HepG2 (cell line): Measurements from ENCODE around the gene APCDD1L. TPM values are rescaled to one million over a fixed set of nuclear protein-coding genes. Genes with fewer than 3 reads are reported as not detected.

ENCODE experiments used
- ATAC-seq: fragments of 200-7000 bp; cut with Tn5 transposase; 3 replicates; pipeline ENCODE4 v1.9.1; 2020; ENCODE audit warnings: mild to moderate bottlenecking, moderate library complexity
- BruUV-seq: library from RNA; stranded (reverse); fragments of 400-500 nt; replicated peaks from 2 replicates; lab custom pipeline; 2021; lab: Mats Ljungman, UMichigan
- CTCF ChIA-PET: fragments of 300-600 bp; formaldehyde crosslinking; extraction: SDS; loops from one replicate; lab custom pipeline; 2021; ENCODE audit warnings: low total read pairs, inconsistent platforms, low intra/inter-chr PET ratio; lab: Yijun Ruan, JAX
- POLR2A ChIA-PET: fragments of 350-600 bp; sonication (Branson Sonifier 250); formaldehyde crosslinking; loops from one replicate; lab custom pipeline; 2020; ENCODE audit warnings: antibody characterized with exemption, inconsistent platforms; lab: Yijun Ruan, JAX
- DNase-seq: peaks from one replicate; pipeline ENCODE4 v3.0.0-alpha.2; 2015; ENCODE audit warnings: low spot score
- FAIRE-seq: peaks from 3 replicates; lab custom pipeline; 2011; peaks lifted over from hg19 to GRCh38; lab: Jason Lieb, UNC
- H2AFZ ChIP-seq: one replicate; pipeline ENCODE4 v1.6.1; 2011; ENCODE audit warnings: low read length, inconsistent platforms
- H3K27ac ChIP-seq: fragments of 300-600 bp; 3 replicates; pipeline ENCODE4 v1.8.0; 2011; ENCODE audit warnings: mixed run types, mild to moderate bottlenecking, mixed read lengths, low read length, inconsistent platforms; ENCODE audit not compliant: insufficient read depth; ENCODE audit errors: extremely low read length
- H3K27me3 ChIP-seq, 2 experiments: fragments of 200-600 bp in 1 of 2; 2 replicates in 1 of 2; 3 replicates in 1 of 2; pipeline versions ENCODE4 v1.6.0 to v1.8.0; 2011; ENCODE audit warnings: low read length in 2 of 2, mild to moderate bottlenecking in 2 of 2, moderate library complexity in 2 of 2, inconsistent platforms in 1 of 2; ENCODE audit not compliant: insufficient read depth in 2 of 2, control insufficient read depth in 1 of 2
- H3K36me3 ChIP-seq, 2 experiments: fragments of 200-600 bp in 1 of 2; replicated peaks in 1 of 2; 2 replicates in 1 of 2; 3 replicates in 1 of 2; pipeline versions ENCODE4 v1.5.1 to v1.8.0; 2011; ENCODE audit warnings: low read length in 2 of 2, inconsistent platforms in 1 of 2; ENCODE audit not compliant: insufficient read depth in 2 of 2, control insufficient read depth in 1 of 2
- H3K4me1 ChIP-seq: 2 replicates; pipeline ENCODE4 v1.5.1; 2012; ENCODE audit warnings: low read length, inconsistent platforms; ENCODE audit not compliant: insufficient read depth
- H3K4me2 ChIP-seq: 2 replicates; pipeline ENCODE4 v1.6.0; 2011; ENCODE audit warnings: low read depth, low read length, inconsistent platforms
- H3K4me3 ChIP-seq, 3 experiments: fragments of 200-600 bp in 1 of 3; sonication (generic), shearing (Covaris generic) in 1 of 3; replicated peaks in 1 of 3; 2 replicates each; pipeline ENCODE4 v1.5.1; 2011 to 2016; ENCODE audit warnings: low read length in 3 of 3, inconsistent platforms in 2 of 3, low read depth in 2 of 3, mild to moderate bottlenecking in 2 of 3, control low read depth in 1 of 3, mixed read lengths in 1 of 3; ENCODE audit not compliant: insufficient read depth in 1 of 3
- H3K79me2 ChIP-seq: one replicate; pipeline ENCODE4 v1.6.1; 2011; ENCODE audit warnings: low read length, inconsistent platforms; ENCODE audit not compliant: insufficient read depth
- H3K9ac ChIP-seq: 2 replicates; pipeline ENCODE4 v1.6.0; 2011; ENCODE audit warnings: mild to moderate bottlenecking, low read depth, low read length, inconsistent platforms; ENCODE audit not compliant: insufficient read depth
- H3K9me3 ChIP-seq: 2 replicates; pipeline ENCODE4 v1.5.1; 2012; ENCODE audit warnings: mild to moderate bottlenecking, low read length
- H4K20me1 ChIP-seq: 2 replicates; pipeline ENCODE4 v1.6.0; 2011; ENCODE audit warnings: inconsistent platforms, mild to moderate bottlenecking, low read length, moderate library complexity; ENCODE audit not compliant: insufficient read depth
- KLF9 ChIP-seq: IDR thresholded peaks from 2 replicates; pipeline ENCODE4 v1.6.1; 2016; ENCODE audit warnings: low read depth
- MAFK ChIP-seq, 2 experiments: IDR thresholded peaks in 1 of 2; conservative IDR thresholded peaks in 1 of 2; 2 replicates each; pipeline ENCODE4 v1.6.1; 2011; ENCODE audit warnings: improper control_type of control experiment in 2 of 2, low read length in 2 of 2
- NFRKB ChIP-seq: fragments of 450-650 bp; IDR thresholded peaks from 2 replicates; pipeline ENCODE4 v1.6.1; 2017
- RBM22 ChIP-seq: fragments of 200-400 bp; formaldehyde crosslinking; optimal IDR thresholded peaks from 2 replicates; pipeline ENCODE3; 2017; ENCODE audit warnings: mild to moderate bottlenecking, low read length, moderate library complexity
- ZNF619 ChIP-seq: sonication (generic); formaldehyde crosslinking; IDR thresholded peaks from 2 replicates; pipeline ENCODE4 v1.4.0; 2020; ENCODE audit warnings: mild to moderate bottlenecking, missing genetic modification reagents
- ZNF652 ChIP-seq: IDR thresholded peaks from 2 replicates; pipeline ENCODE4 v1.6.1; 2016; ENCODE audit warnings: low read depth, borderline replicate concordance
- ZNF770 ChIP-seq: sonication (generic); formaldehyde crosslinking; IDR thresholded peaks from 2 replicates; pipeline ENCODE4 v1.5.0; 2020; ENCODE audit warnings: mild to moderate bottlenecking, missing genetic modification reagents
- WGBS: methylation state at CpG from one replicate; pipeline ENCODE4 v1.1.6; 2017; ENCODE audit warnings: low lambda C conversion rate; 5-methylcytosine and 5-hydroxymethylcytosine counted together
- in situ Hi-C: cut with HindIII; loops from 2 replicates; pipeline ENCODE4 v1.10.0; 2017; ENCODE audit warnings: low pct_unique_long_range_greater_than_20kb; ENCODE audit not compliant: extremely low pct_ligation_motif_present
- intact Hi-C: fragments of 100-400 bp; cut with micrococcal nuclease; formaldehyde crosslinking; loops from one replicate; pipeline ENCODE4 v1.10.0; 2022; ENCODE audit not compliant: unreplicated experiment
- polyA plus RNA-seq, 8 experiments: library from polyadenylated mRNA; depleted of rRNA in 3 of 8; stranded (reverse) in 7 of 8; unstranded in 1 of 8; fragments of >200 nt; fragmentation: Illumina TruSeq in 4 of 8; extraction: Trizol in 4 of 8; gene quantifications; 2 replicates each; pipeline versions ENCODE4 v1.2.1 to v1.2.3, GENCODE V29; 2011 to 2016; ENCODE audit warnings: low read depth in 4 of 8, missing spikeins in 1 of 8, mixed read lengths in 1 of 8; ENCODE audit not compliant: insufficient read depth in 1 of 8
- total RNA-seq, 5 experiments: library from RNA; depleted of rRNA; stranded (reverse); fragments of >200 nt; fragmentation: Illumina TruSeq; extraction: Trizol; gene quantifications; 2 replicates each; pipeline ENCODE4 v1.2.3, GENCODE V29; 2016; ENCODE audit warnings: low read depth in 1 of 5

The APCDD1L gene
- total and polyA plus RNA-seq, 2 of the 13 experiments (the other 11 are each of a cell fraction or from before 2014, with no cell fraction given), result not detected

- Histone ChIP-seq H3K9me3 (peaks cover 8% of the 10 kb centered on the region; the same call in 1 of the 2 replicates), H4K20me1 (no peaks in the 10 kb centered on the region), H3K27me3 (no peaks in the 10 kb centered on the region), H3K27ac (no peak overlapping the region), H3K9ac (no peak overlapping the region), H3K79me2 (no peaks in the 10 kb centered on the region), H3K4me2 (no peak overlapping the region), H3K4me3 (no peak overlapping the region), H2AFZ (no peak overlapping the region), H3K4me1 (no peaks in the 10 kb centered on the region), H3K36me3 (peaks cover 3 to 6% of the 10 kb centered on the region in 2 experiments; a peak in 4 of 5 replicates)
- in situ Hi-C loops, result no loop called here
- CTCF ChIA-PET, result no interaction called here
- DNase-seq (no peak), FAIRE-seq (no peak), ATAC-seq (no peak; the same call in 2 of the 3 replicates)
- BruUV-seq, result no TSS peak
- no peak for TF ChIP-seq MAFK (conservative IDR thresholded peaks at IDR 0.05 in 1 of 2, IDR thresholded peaks at IDR 0.05 in 1 of 2; ENCODE audit: low read length in 2 of 2)
- no peak for TF ChIP-seq KLF9 (CRISPR knock-in tag)
- TF ChIP-seq RBM22, result peak; percentile 72
- 89% methylated on average over 5 of the region's 5 CpGs for WGBS
- POLR2A ChIA-PET, result no interaction called here
- intact Hi-C loops, result no loop called here
Measured at GRCh38 chr20:58453391-58453790, 61.8 kb downstream of the APCDD1L start.

GRCh38 chr20:58452667-58453255 is 62.4 kb downstream of the APCDD1L start:
- no peaks in the 10 kb centered on the region for H3K79me2 ChIP-seq
- H4K20me1 ChIP-seq, result no peaks in the 10 kb centered on the region
- peaks cover 8% of the 10 kb centered on the region; the same call in 1 of the 2 replicates for H3K9me3 ChIP-seq
- DNase-seq, result no peak
- ChIA-PET CTCF (no interaction called here), POLR2A (no interaction called here)
- H3K27me3 ChIP-seq, result no peaks in the 10 kb centered on the region
- peaks cover 6 to 12% of the 10 kb centered on the region in 2 experiments; a peak in 4 of 5 replicates for H3K36me3 ChIP-seq
- intact Hi-C loops (no loop called here), in situ Hi-C loops (no loop called here)
- 92% methylated on average over 4 of the region's 4 CpGs for WGBS
- ATAC-seq, result no peak
- H3K4me3 ChIP-seq, result no peak overlapping the region
- H3K9ac ChIP-seq, result no peak overlapping the region
- no peak for FAIRE-seq
- H2AFZ ChIP-seq, result no peak overlapping the region
- no peak overlapping the region for H3K4me2 ChIP-seq
- H3K27ac ChIP-seq, result no peak overlapping the region
- TF ChIP-seq ZNF619 (no peak), ZNF770 (no peak), NFRKB (no peak), ZNF652 (CRISPR knock-in tag) (peak; percentile 57)
- TF ChIP-seq, all 625 proteins: peak for 1
- no TSS peak for BruUV-seq
- no peaks in the 10 kb centered on the region for H3K4me1 ChIP-seq
